GM12801 (cell line): ENCODE data around the gene STAC.

Experiments
- CTCF ChIP-seq: IDR thresholded peaks from one replicate; pipeline ENCODE4 v1.5.1; 2011; ENCODE audit warnings: control low read depth; ENCODE audit not compliant: insufficient read length; ENCODE audit errors: extremely low read depth

Gene STAC

GRCh38 chr3:36480911-36481648, 100.8 kb downstream of the STAC start:
- no peak for TF ChIP-seq CTCF

- no peak for TF ChIP-seq CTCF
These were observed 102.0 kb downstream of the STAC start for GRCh38 chr3:36482256-36482655.

GRCh38 chr3:36482880-36483279, 102.6 kb downstream of the STAC start:
- TF ChIP-seq CTCF = no peak

- TF ChIP-seq CTCF = no peak
These were observed 103.4 kb downstream of the STAC start for GRCh38 chr3:36483709-36484108.

- no peak for TF ChIP-seq CTCF
These were observed 104.1 kb downstream of the STAC start for GRCh38 chr3:36484386-36484785.

- no peak for TF ChIP-seq CTCF
These were observed 105.9 kb downstream of the STAC start for GRCh38 chr3:36486009-36486795.

- TF ChIP-seq CTCF = no peak
These were observed 107.3 kb downstream of the STAC start for GRCh38 chr3:36487616-36488015.
